ENCODE measurements around the gene RPA3.
A peak's percentile ranks its signal among the peaks of the same experiment; 100 is the strongest.

Gene RPA3

DNA sequence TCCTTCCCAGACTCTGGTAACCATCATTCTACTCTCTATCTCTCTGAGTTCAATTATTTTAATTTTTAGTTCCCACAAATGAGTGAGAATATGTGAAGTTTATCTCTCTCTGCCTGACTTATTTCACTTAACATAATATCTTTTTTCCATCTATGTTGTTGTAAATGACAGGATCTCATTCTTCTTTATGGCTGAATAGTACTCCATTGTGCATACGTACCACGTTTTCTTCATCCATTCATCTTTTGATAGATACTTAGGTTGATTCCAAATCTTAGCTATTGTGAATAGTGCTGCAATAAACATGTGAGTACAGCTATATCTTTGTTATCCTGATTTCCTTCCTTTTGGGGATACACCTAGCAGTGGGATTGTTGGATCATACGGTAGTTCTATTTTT lies 23.9 kb downstream of the RPA3 start:
- no peak for DNase-seq
- TF ChIP-seq POLR2A (IDR thresholded peaks at IDR 0.05; ENCODE audit: low read length) (no peak), GATA1 (IDR thresholded peaks at IDR 0.05; ENCODE audit: low read depth, low read length) (no peak)

- TF ChIP-seq POLR2A (IDR thresholded peaks at IDR 0.05; ENCODE audit: low read length) (no peak), GATA1 (IDR thresholded peaks at IDR 0.05; ENCODE audit: low read depth, low read length) (no peak)
- DNase-seq: no peak
Measured at GRCh38 chr7:7693881-7694280, 24.5 kb downstream of the RPA3 start.

- TF ChIP-seq POLR2A (IDR thresholded peaks at IDR 0.05; ENCODE audit: low read length) (no peak), GATA1 (IDR thresholded peaks at IDR 0.05; ENCODE audit: low read depth, low read length) (no peak)
- DNase-seq: no peak
Measured at GRCh38 chr7:7688956-7689355, 29.5 kb downstream of the RPA3 start.

DNA sequence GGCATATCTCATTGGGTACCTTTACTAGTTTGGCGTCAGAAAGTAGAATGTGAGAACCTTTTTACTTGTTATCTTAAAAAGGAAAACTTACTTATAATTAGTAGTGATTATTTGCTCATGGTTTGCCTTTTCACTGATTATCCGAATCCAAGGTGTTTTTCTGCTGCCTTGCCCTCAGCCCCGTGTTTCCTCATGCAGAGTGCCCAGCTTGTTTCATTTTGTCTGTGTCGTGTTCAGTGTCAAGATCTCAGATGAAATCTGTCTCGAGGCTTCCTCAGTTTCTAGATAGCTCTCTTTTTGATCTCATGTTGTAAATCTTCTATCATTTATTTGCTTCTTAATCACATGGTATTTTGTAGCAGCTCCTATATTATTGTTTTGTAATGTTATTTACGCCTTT lies 30.1 kb downstream of the RPA3 start:
- no peak for DNase-seq
- TF ChIP-seq GATA1 (IDR thresholded peaks at IDR 0.05; ENCODE audit: low read depth, low read length): no peak
- TF ChIP-seq POLR2A (IDR thresholded peaks at IDR 0.05; ENCODE audit: low read length): no peak

DNA sequence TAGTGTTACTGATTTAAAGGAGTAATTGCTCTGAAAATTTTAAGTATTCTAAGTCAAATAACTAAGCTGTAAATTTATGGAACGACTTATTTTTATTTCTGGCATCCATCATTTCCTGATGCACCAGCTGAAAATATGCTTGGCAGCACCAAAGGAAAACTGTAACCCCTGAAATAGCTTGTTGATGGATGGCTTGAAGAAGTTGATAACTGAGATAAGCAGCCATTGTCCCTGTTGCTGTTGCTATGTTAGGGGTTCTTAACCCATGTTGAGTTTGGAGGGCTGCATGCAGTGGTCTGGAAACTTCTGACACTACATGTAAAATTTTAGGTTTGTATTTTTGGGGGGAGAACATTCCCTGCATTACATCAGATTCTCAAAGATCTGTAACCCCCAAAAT lies 30.6 kb downstream of the RPA3 start:
- TF ChIP-seq GATA1 (IDR thresholded peaks at IDR 0.05; ENCODE audit: low read depth, low read length) (no peak), POLR2A (IDR thresholded peaks at IDR 0.05; ENCODE audit: low read length) (no peak)
- no peak for DNase-seq

DNA sequence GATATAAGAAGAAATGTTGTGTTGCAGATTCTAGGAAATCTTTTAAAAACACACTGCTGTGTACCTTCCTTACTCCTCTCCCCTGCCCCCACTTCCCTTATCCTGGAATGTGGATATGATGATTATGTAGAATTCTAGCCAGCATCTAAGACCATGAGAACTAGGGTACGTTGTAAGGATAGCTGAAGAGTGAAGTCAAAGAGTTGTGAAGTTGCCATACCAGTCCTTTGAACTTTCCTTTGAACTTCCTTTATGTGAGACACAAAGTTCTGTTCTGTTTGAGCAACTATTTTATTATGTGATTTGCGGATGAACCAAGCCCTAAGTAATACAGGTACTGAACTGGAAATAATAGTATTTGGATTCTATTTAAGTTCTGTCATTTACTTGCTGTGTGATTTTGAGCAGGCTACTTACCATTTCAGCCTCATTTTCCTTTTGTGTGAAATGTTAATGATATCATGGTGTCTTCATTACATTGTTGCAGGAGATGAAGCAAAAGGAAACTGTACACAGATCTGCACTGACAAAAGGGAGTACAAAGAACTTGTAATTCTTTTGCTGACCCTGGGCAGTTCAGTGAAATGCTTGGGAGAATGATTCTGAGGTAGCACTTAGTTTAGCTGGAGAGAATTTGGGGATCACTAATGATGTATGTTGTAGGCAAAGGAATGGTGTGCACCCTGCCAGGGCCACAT lies 31.4 kb downstream of the RPA3 start:
- TF ChIP-seq POLR2A (IDR thresholded peaks at IDR 0.05; ENCODE audit: low read length) (no peak), GATA1 (IDR thresholded peaks at IDR 0.05; ENCODE audit: low read depth, low read length) (no peak)
- DNase-seq: no peak

DNA sequence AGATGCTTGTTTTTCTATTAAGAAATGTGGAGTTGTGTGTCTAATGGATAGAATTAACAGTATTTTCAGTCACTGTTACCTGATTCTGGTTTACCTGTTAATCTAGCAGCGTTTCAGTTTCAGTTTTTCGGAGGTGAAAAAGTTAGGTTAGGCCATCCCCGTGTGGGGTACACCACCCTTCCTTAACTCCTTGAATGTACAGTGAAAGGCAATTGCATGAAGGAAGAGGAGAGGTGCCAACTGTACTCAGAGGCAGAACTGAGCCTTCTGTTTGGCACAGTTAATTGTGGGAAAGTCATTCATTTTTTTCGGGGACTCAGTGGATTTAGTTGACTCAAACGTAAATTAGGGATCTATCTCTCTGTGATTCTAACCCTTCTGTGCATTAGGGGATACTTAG lies 35.5 kb downstream of the RPA3 start:
- DNase-seq: no peak

DNA sequence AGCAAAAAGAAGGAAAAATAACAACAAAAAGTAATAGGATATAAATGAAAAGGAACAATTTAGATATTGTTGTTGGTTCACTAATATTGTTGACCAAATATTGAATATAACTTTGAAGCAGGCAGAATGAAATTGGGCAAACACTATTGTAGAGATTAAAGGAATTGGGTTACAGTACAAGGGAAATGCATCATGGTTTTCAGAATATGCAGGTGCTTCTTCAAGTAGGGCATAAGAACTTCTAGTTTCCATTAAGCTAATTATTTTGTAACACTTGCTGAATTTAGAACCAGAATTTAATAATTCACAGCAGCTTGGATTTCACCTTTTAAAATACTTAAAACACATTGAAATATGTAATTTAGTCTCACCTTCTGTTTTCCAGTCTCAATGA lies 36.5 kb downstream of the RPA3 start:
- DNase-seq: no peak
- TF ChIP-seq POLR2A (IDR thresholded peaks at IDR 0.05; ENCODE audit: low read length) (no peak), GATA1 (IDR thresholded peaks at IDR 0.05; ENCODE audit: low read depth, low read length) (no peak)

More for the DNA sequence above, 35.5 kb downstream of the RPA3 start:
- TF ChIP-seq GATA1 (IDR thresholded peaks at IDR 0.05; ENCODE audit: low read depth, low read length) (no peak), POLR2A (IDR thresholded peaks at IDR 0.05; ENCODE audit: low read length) (no peak)

GRCh38 chr7:7681191-7681935 lies 37.0 kb downstream of the RPA3 start:
- DNase-seq: peak; percentile 69 to 81
- TF ChIP-seq POLR2A (IDR thresholded peaks at IDR 0.05; ENCODE audit: low read length) (no peak), GATA1 (IDR thresholded peaks at IDR 0.05; ENCODE audit: low read depth, low read length) (no peak)

DNA sequence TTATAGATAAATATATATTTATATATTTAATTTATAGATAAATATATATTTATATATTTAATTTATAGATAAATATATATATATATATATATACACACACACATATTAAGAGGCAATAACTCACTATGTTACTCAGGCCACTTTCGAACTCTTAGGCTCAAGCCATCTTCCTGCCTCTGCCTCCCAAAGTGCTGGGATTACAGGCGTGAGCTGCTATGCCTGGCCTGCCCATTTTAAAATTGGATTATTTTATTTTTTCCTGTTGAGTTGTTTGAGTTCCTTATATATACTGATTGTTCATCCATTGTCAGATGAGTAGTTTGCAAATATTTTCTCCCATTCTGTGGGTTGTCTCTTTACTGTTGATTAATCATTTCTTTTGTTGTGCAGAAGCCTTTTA lies 38.8 kb downstream of the RPA3 start:
- peak; percentile 24 to 30 for DNase-seq

DNA sequence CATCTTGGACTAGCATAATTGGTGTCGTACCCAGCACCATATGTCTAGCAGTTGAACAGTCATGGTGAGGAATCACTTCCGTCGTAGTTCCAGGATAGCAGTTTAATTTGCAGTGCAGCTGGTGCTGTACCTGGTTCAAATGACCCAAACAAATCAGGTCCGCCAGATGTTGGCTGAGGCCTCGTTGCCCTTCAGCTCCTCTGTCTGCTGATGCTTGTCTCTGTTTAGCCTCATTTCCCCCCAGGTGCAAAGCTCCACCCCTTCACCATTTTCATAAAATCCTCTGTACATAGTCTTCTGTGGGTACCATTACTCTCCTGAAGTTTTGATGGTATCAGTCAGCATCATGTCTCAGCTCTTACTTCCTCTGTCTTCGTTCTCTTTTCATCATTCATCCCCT lies 42.7 kb downstream of the RPA3 start:
- no peak for DNase-seq
- TF ChIP-seq POLR2A (IDR thresholded peaks at IDR 0.05; ENCODE audit: low read length) (no peak), GATA1 (IDR thresholded peaks at IDR 0.05; ENCODE audit: low read depth, low read length) (no peak)

DNA sequence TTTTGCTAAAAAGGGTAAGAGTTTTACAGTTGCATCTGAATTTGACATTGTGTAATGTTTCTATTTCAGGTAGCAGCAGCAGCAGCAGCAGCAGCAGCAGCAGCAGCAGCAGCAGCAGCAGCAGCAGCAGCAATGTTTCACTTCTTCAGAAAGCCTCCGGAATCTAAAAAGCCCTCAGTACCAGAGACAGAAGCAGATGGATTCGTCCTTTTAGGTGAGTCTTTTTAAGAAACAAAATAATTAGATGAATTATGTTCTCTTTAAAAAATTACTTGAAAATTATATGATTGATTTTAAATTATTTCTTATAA lies 45.2 kb downstream of the RPA3 start:
- no peak for TF ChIP-seq GATA1 (IDR thresholded peaks at IDR 0.05; ENCODE audit: low read depth, low read length)
- no peak for TF ChIP-seq POLR2A (IDR thresholded peaks at IDR 0.05; ENCODE audit: low read length)

GRCh38 chr7:7672545-7673239 lies 45.7 kb downstream of the RPA3 start:
- TF ChIP-seq POLR2A (IDR thresholded peaks at IDR 0.05; ENCODE audit: low read length) (no peak), GATA1 (IDR thresholded peaks at IDR 0.05; ENCODE audit: low read depth, low read length) (no peak)
- DNase-seq: no peak

More for the DNA sequence above, 45.2 kb downstream of the RPA3 start:
- no peak for DNase-seq

DNA sequence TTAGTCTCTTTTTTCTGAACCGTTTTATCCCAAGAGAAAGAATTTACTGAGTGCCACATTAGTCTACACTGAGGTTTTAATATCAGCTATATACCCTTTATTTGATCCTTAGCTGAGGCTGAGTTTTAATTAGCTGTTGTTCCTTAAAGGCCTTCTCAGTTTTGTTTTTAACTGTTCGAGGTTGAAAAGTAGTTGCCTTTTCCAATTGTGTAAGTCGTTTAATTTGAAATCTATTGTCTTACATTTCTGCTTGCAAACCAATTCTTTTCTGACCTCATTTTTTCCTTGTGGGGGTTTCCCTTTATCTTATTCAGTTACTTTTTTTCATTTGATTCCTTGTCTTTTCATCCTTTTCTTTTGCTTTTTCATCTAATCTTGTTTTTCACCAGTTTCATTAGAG lies 47.0 kb downstream of the RPA3 start:
- no peak for TF ChIP-seq GATA1 (IDR thresholded peaks at IDR 0.05; ENCODE audit: low read depth, low read length)
- no peak for TF ChIP-seq POLR2A (IDR thresholded peaks at IDR 0.05; ENCODE audit: low read length)
- DNase-seq: no peak

- TF ChIP-seq POLR2A (IDR thresholded peaks at IDR 0.05; ENCODE audit: low read length) (no peak), GATA1 (IDR thresholded peaks at IDR 0.05; ENCODE audit: low read depth, low read length) (no peak)
- DNase-seq: no peak
Measured at GRCh38 chr7:7670490-7670889, 47.9 kb downstream of the RPA3 start.
